Hepatocyte (in vitro differentiated cells): Measurements from ENCODE around the gene RAB37.

Experiments
- EZH2 ChIP-seq: fragments of 200-600 bp; sonication (generic); IDR thresholded peaks from 2 replicates; pipeline ENCODE4 v1.6.1; 2016; ENCODE audit warnings: antibody characterized with exemption, mild to moderate bottlenecking, borderline replicate concordance
- TF ChIP-seq, protein P1 (sequence below): fragments of 200-600 bp; sonication (generic); IDR thresholded peaks from 2 replicates; pipeline ENCODE4 v1.5.1; 2016; ENCODE audit warnings: antibody characterized with exemption, mild to moderate bottlenecking; ENCODE audit not compliant: poor library complexity

DNA sequence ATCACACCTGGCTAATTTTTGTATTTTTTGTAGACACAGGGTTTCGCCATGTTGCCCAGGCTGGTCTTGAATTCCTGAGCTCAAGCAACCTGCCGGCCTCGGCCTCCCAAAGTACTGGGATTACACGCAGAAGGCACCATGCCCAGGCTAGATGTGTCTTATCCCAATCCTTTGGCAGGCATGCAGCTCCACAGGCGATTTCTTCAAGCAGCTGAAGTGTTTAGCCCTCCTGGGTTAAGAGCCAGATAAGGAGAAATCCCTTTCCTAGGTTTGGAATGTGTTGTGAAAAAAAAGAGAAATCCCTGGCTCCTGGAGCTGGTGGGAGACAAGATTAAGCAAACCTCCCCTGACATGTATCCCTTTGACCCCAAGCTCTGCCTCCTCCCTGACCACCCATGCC lies 9.3 kb downstream of the RAB37 start:
- no peak for TF ChIP-seq EZH2
- TF ChIP-seq, protein P1, sequence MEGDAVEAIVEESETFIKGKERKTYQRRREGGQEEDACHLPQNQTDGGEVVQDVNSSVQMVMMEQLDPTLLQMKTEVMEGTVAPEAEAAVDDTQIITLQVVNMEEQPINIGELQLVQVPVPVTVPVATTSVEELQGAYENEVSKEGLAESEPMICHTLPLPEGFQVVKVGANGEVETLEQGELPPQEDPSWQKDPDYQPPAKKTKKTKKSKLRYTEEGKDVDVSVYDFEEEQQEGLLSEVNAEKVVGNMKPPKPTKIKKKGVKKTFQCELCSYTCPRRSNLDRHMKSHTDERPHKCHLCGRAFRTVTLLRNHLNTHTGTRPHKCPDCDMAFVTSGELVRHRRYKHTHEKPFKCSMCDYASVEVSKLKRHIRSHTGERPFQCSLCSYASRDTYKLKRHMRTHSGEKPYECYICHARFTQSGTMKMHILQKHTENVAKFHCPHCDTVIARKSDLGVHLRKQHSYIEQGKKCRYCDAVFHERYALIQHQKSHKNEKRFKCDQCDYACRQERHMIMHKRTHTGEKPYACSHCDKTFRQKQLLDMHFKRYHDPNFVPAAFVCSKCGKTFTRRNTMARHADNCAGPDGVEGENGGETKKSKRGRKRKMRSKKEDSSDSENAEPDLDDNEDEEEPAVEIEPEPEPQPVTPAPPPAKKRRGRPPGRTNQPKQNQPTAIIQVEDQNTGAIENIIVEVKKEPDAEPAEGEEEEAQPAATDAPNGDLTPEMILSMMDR: no peak
